GM12878 (cell line): ENCODE measurements around the gene NME5. TPM values are rescaled to one million over a fixed set of nuclear protein-coding genes. Genes with fewer than 3 reads are reported as not detected.
A peak's percentile ranks its signal among the peaks of the same experiment; 100 is the strongest.

Experiments
- ATAC-seq: fragments of 200-7000 bp; cut with Tn5 transposase; 3 replicates; pipeline ENCODE4 v1.9.1; 2020; ENCODE audit warnings: mild to moderate bottlenecking, moderate library complexity
- Bru-seq: library from RNA; stranded (reverse); fragments of 400-500 nt; gene quantifications from one replicate; lab custom pipeline; 2021; lab: Mats Ljungman, UMichigan
- BruChase-seq, 2 experiments: library from RNA; stranded (reverse); fragments of 400-500 nt; gene quantifications; one replicate each; lab custom pipeline; 2021; lab: Mats Ljungman, UMichigan
- BruUV-seq: library from RNA; stranded (reverse); fragments of 400-500 nt; replicated peaks from 2 replicates; lab custom pipeline; 2021; lab: Mats Ljungman, UMichigan
- CTCF ChIA-PET: fragments of 300-600 bp; sonication (Branson Sonifier 250); formaldehyde crosslinking; extraction: SDS; loops from one replicate; lab custom pipeline; 2021; ENCODE audit warnings: inconsistent platforms; lab: Yijun Ruan, JAX
- POLR2A ChIA-PET: fragments of 350-600 bp; formaldehyde crosslinking; extraction: SDS; loops from one replicate; lab custom pipeline; 2021; ENCODE audit warnings: inconsistent platforms; lab: Charles Lee
- RAD21 ChIA-PET: fragments of 300-600 bp; sonication (Branson Sonifier 250); formaldehyde crosslinking; loops from one replicate; lab custom pipeline; 2023; ENCODE audit warnings: antibody characterized with exemption; ENCODE audit not compliant: unreplicated experiment; lab: Charles Lee
- SMC1A ChIA-PET: fragments of 300-600 bp; sonication (Branson Sonifier 250); formaldehyde crosslinking; loops from one replicate; lab custom pipeline; 2023; ENCODE audit not compliant: unreplicated experiment, uncharacterized antibody; lab: Charles Lee
- DNase-seq: peaks from one replicate; pipeline ENCODE4 v3.0.0-alpha.2; 2011; ENCODE audit warnings: low read depth, low spot score
- FAIRE-seq: peaks from 3 replicates; lab custom pipeline; 2011; peaks lifted over from hg19 to GRCh38; lab: Jason Lieb, UNC
- H2AFZ ChIP-seq: 2 replicates; pipeline ENCODE4 v1.6.0; 2011; ENCODE audit warnings: low read depth, low read length, control low read depth; ENCODE audit not compliant: control insufficient read depth
- H3K27ac ChIP-seq: 2 replicates; pipeline ENCODE4 v1.5.1; 2011; ENCODE audit warnings: control low read depth; ENCODE audit not compliant: control insufficient read depth, insufficient read depth
- H3K27me3 ChIP-seq, 2 experiments: replicated peaks in 1 of 2; 2 replicates each; pipeline versions ENCODE4 v1.6.0 to v1.6.1; 2011; ENCODE audit warnings: low read length in 1 of 2; ENCODE audit not compliant: control insufficient read depth in 2 of 2, insufficient read depth in 2 of 2
- H3K36me3 ChIP-seq, 2 experiments: 2 replicates each; pipeline ENCODE4 v1.5.1; 2011; ENCODE audit warnings: low read length in 1 of 2; ENCODE audit not compliant: control insufficient read depth in 2 of 2, insufficient read depth in 2 of 2
- H3K4me1 ChIP-seq: 2 replicates; pipeline ENCODE4 v1.6.1; 2011; ENCODE audit warnings: mild to moderate bottlenecking, low read length, moderate library complexity, mixed read lengths; ENCODE audit not compliant: control insufficient read depth, insufficient read depth
- H3K4me2 ChIP-seq: 2 replicates; pipeline ENCODE4 v1.6.0; 2011; ENCODE audit warnings: control low read depth; ENCODE audit not compliant: control insufficient read depth, insufficient read depth
- H3K4me3 ChIP-seq: fragments of 200-600 bp; sonication (generic); 2 replicates; pipeline ENCODE4 v1.5.1; 2016
- H3K79me2 ChIP-seq: 2 replicates; pipeline ENCODE4 v1.6.0; 2011; ENCODE audit warnings: low read length; ENCODE audit not compliant: control insufficient read depth, insufficient read depth
- H3K9ac ChIP-seq: 2 replicates; pipeline ENCODE4 v1.8.0; 2011; ENCODE audit warnings: low read length, control low read depth, mixed read lengths; ENCODE audit not compliant: control insufficient read depth, insufficient read depth
- H3K9me3 ChIP-seq: replicated peaks from 3 replicates; pipeline ENCODE4 v1.5.1; 2011; ENCODE audit warnings: mild to moderate bottlenecking, low read length; ENCODE audit not compliant: control insufficient read depth, insufficient read depth
- H4K20me1 ChIP-seq: 2 replicates; pipeline ENCODE4 v1.6.0; 2011; ENCODE audit not compliant: control insufficient read depth, insufficient read depth
- ATF2 ChIP-seq: IDR thresholded peaks from 2 replicates; pipeline ENCODE4 v1.6.1; 2012; ENCODE audit warnings: low read length, inconsistent platforms
- BMI1 ChIP-seq: fragments of 450-650 bp; IDR thresholded peaks from 2 replicates; pipeline ENCODE4 v1.6.1; 2016; ENCODE audit warnings: mild to moderate bottlenecking, moderate library complexity, borderline replicate concordance
- CREM ChIP-seq: IDR thresholded peaks from 2 replicates; pipeline ENCODE4 v1.6.1; 2014; ENCODE audit warnings: antibody characterized with exemption, low read depth
- DPF2 ChIP-seq: fragments of 450-650 bp; IDR thresholded peaks from 2 replicates; pipeline ENCODE4 v1.6.1; 2017; ENCODE audit warnings: mild to moderate bottlenecking
- IKZF2 ChIP-seq, 2 experiments: fragments of 450-650 bp; IDR thresholded peaks; 2 replicates each; pipeline ENCODE4 v1.6.1; 2017; ENCODE audit warnings: mild to moderate bottlenecking in 2 of 2, moderate library complexity in 2 of 2
- IRF4 ChIP-seq: IDR thresholded peaks from 2 replicates; pipeline ENCODE4 v1.6.1; 2011; ENCODE audit warnings: low read depth, low read length
- MLLT1 ChIP-seq: fragments of 450-650 bp; IDR thresholded peaks from 2 replicates; pipeline ENCODE4 v1.6.1; 2016; ENCODE audit warnings: mild to moderate bottlenecking
- MXI1 ChIP-seq: fragments of 150-350 bp; IDR thresholded peaks from 2 replicates; pipeline ENCODE4 v1.6.1; 2011; ENCODE audit warnings: low read depth, mild to moderate bottlenecking, inconsistent platforms, low read length, improper control_type of control experiment
- NFYB ChIP-seq: IDR thresholded peaks from 2 replicates; pipeline ENCODE4 v1.6.1; 2011; ENCODE audit warnings: low read depth, mild to moderate bottlenecking, low read length, improper control_type of control experiment, moderate library complexity; ENCODE audit not compliant: insufficient read depth
- NR2C2 ChIP-seq: IDR thresholded peaks from 2 replicates; pipeline ENCODE4 v1.6.1; 2011; ENCODE audit warnings: borderline replicate concordance, low read depth; ENCODE audit not compliant: control insufficient read depth, insufficient read length
- PML ChIP-seq: IDR thresholded peaks from 2 replicates; pipeline ENCODE4 v1.6.1; 2012; ENCODE audit warnings: low read length, inconsistent platforms
- RB1 ChIP-seq: fragments of 450-650 bp; formaldehyde crosslinking; IDR thresholded peaks from 2 replicates; pipeline ENCODE4 v1.6.1; 2017; ENCODE audit warnings: mild to moderate bottlenecking, borderline replicate concordance
- SP1 ChIP-seq: IDR thresholded peaks from one replicate; pipeline ENCODE4 v1.6.1; 2011; ENCODE audit warnings: low read depth, low read length
- TBL1XR1 ChIP-seq: IDR thresholded peaks from 2 replicates; pipeline ENCODE4 v1.6.1; 2012; ENCODE audit warnings: low read depth, low read length, improper control_type of control experiment
- WRNIP1 ChIP-seq: IDR thresholded peaks from 2 replicates; pipeline ENCODE4 v1.6.1; 2011; ENCODE audit warnings: low read depth, low read length, improper control_type of control experiment, borderline replicate concordance
- ZZZ3 ChIP-seq: IDR thresholded peaks from 2 replicates; pipeline ENCODE4 v1.6.1; 2011; ENCODE audit warnings: low read depth; ENCODE audit not compliant: control insufficient read depth, insufficient read length
- WGBS: methylation state at CpG from one replicate; pipeline ENCODE4 v1.1.6; 2016; ENCODE audit warnings: low lambda C conversion rate; ENCODE audit not compliant: insufficient replicate concordance, insufficient coverage; ENCODE audit errors: missing lambda C conversion rate; 5-methylcytosine and 5-hydroxymethylcytosine counted together
- in situ Hi-C: fragments of 300-500 bp; cut with MboI; formaldehyde crosslinking; loops from 9 replicates; pipeline ENCODE4 v1.14.3; 2018; ENCODE audit warnings: mixed read lengths
- intact Hi-C: fragments of 100-400 bp; cut with micrococcal nuclease; formaldehyde crosslinking; loops from one replicate; pipeline ENCODE4 v1.14.2; 2022; ENCODE audit not compliant: unreplicated experiment
- long read RNA-seq, 2 experiments: library from polyadenylated mRNA; unstranded; transcript quantifications; one replicate each; pipeline ENCODE4 v2.0.0, GENCODE V29; 2019 to 2020
- polyA minus RNA-seq, 3 experiments: library from RNA; depleted of rRNA, polyadenylated mRNA; stranded (reverse); fragments of >200 nt; gene quantifications; 2 replicates each; pipeline ENCODE4 v1.2.3, GENCODE V29; 2011
- polyA plus RNA-seq, 11 experiments: library from polyadenylated mRNA; depleted of rRNA in 4 of 11; unstranded in 6 of 11; stranded (reverse) in 5 of 11; fragments of >200 nt; fragmentation: Nextera tagmentation in 4 of 11; fragmentation: Illumina TruSeq in 1 of 11; extraction: Ambion mirVana in 4 of 11; extraction: Trizol in 1 of 11; gene quantifications; 1 replicate in 1 of 11; 2 replicates in 10 of 11; pipeline versions ENCODE4 v1.2.1 to v1.2.3, GENCODE V29; 2011 to 2016; ENCODE audit warnings: inconsistent platforms in 2 of 11, missing spikeins in 2 of 11, low read depth in 1 of 11
- total RNA-seq, 4 experiments: library from RNA; depleted of rRNA in 3 of 4; stranded (reverse); fragments of >200 nt in 3 of 4; fragmentation: Illumina TruSeq in 1 of 4; extraction: Trizol in 1 of 4; gene quantifications; 2 replicates each; pipeline versions ENCODE4 v1.2.1 to v1.2.3, GENCODE V29; 2013 to 2021

Gene NME5
- total RNA-seq (2013; cell fraction: nucleolus; rRNA removed) = not detected in 2 replicates
- total RNA-seq (2014; rRNA removed) (0.33 TPM in 1 of 2 replicates, not detected in the other), total RNA-seq (2014; rRNA removed; fragmentation: Illumina TruSeq; extraction: Trizol) (not detected in 2 replicates), total RNA-seq (2021) (not detected in 2 replicates), polyA plus RNA-seq (2011; rRNA removed) (0.14 TPM in 1 of 2 replicates, not detected in the other), polyA plus RNA-seq (2014; fragmentation: Illumina TruSeq; extraction: Trizol) (not detected in 2 replicates), polyA plus RNA-seq (2014; fragmentation: Nextera tagmentation; extraction: Ambion mirVana) (under 1 TPM in 1 of 2 experiments, not detected in 1; 0.22 TPM), polyA plus RNA-seq (2014; rRNA removed) (0.09 TPM in 1 of 2 replicates, not detected in the other), polyA plus RNA-seq (2016; fragmentation: Nextera tagmentation; extraction: Ambion mirVana) (under 1 TPM in 1 of 2 experiments, not detected in 1; 0.52 TPM), polyA minus RNA-seq (2011; rRNA and poly(A)+ RNA removed) (not detected in 2 replicates), Bru-seq, nascent RNA (percentile 15 among the genes with signal in this experiment), BruChase-seq, experiment 1, labeled RNA remaining after a 6-hour chase (percentile 10 among the genes with signal in this experiment), BruChase-seq, experiment 2, labeled RNA remaining after a 2-hour chase (percentile 15 among the genes with signal in this experiment)
- polyA plus RNA-seq (2011; ENCODE audit: low read depth) = not detected
- not detected in 2 replicates for polyA plus RNA-seq (2011; cell fraction: cytosol; rRNA removed)
- polyA plus RNA-seq (2011; cell fraction: nucleus; rRNA removed) = not detected in 2 replicates
- 0.19 TPM in 1 of 2 replicates, not detected in the other for polyA plus RNA-seq (2012)
- polyA minus RNA-seq (2011; cell fraction: cytosol; rRNA and poly(A)+ RNA removed) = not detected in 2 replicates
- not detected in 2 replicates for polyA minus RNA-seq (2011; cell fraction: nucleus; rRNA and poly(A)+ RNA removed)
- long read RNA-seq, experiment 1 = 0 reads
- long read RNA-seq, experiment 2, partial matches to known transcripts = 0 of 3 reads
- long read RNA-seq, experiment 2, other reads (novel, unspliced or antisense) = 2 of 3 reads

GRCh38 chr5:138138949-138139780, at the start of gene NME5:
NME5 (minus strand) TSS chr5:138139428; CDS start chr5:138138780, 648 bp downstream.
- H3K4me1 ChIP-seq = no peaks in the 10 kb centered on the region
- ATAC-seq = peak; percentile 96
- 15% methylated on average over 25 of the region's 31 CpGs for WGBS
- H2AFZ ChIP-seq = peak within 1 kb of the TSS; percentile 87
- ChIA-PET CTCF (interaction anchor here (1.6 to 1.9 kb wide), 2 partner anchors 62 to 104 kb away, joined by 8 read pairs; no protein-coding TSS in a partner anchor), SMC1A (interaction anchor here (1.3 kb wide), 1 partner anchor 10 kb away, joined by 5 read pairs; no protein-coding TSS in a partner anchor), POLR2A (no interaction called here), RAD21 (interaction anchor here (1.2 to 1.4 kb wide), 2 partner anchors 61 to 360 kb away, joined by 3 to 4 read pairs; no protein-coding TSS in a partner anchor)
- FAIRE-seq = no peak
- peak within 1 kb of the TSS; percentile 68 for H3K4me2 ChIP-seq
- BruUV-seq = no TSS peak
- in situ Hi-C loops (loop anchor here (10.0 kb wide), 3 partner anchors 54 to 474 kb away; partner anchors contain the start of gene WNT8A), intact Hi-C loops (loop anchor here (10.0 kb wide), 1 partner anchor 514 kb away; no protein-coding TSS in a partner anchor)
- no peaks in the 10 kb centered on the region for H3K36me3 ChIP-seq
- no peak within 1 kb of the TSS for H3K9ac ChIP-seq
- no peaks in the 10 kb centered on the region for H3K79me2 ChIP-seq
- H4K20me1 ChIP-seq = no peaks in the 10 kb centered on the region
- H3K4me3 ChIP-seq = peak within 1 kb of the TSS; percentile 71
- peak; percentile 5 for DNase-seq
- no peaks in the 10 kb centered on the region for H3K27me3 ChIP-seq
- no peaks in the 10 kb centered on the region for H3K9me3 ChIP-seq
- no peak within 1 kb of the TSS for H3K27ac ChIP-seq
- no peak for TF ChIP-seq ZZZ3
- peak; percentile 73; the same call in 1 of the 2 replicates for TF ChIP-seq BMI1
- no peak for TF ChIP-seq RB1
- peak; percentile 56 for TF ChIP-seq MXI1
- TF ChIP-seq NR2C2 = no peak
- no peak for TF ChIP-seq MLLT1
- no peak for TF ChIP-seq WRNIP1
- peak; percentile 32; the same call in 1 of the 2 replicates for TF ChIP-seq CREM
- TF ChIP-seq IRF4 = no peak
- TF ChIP-seq SP1 = peak; percentile 21
- TF ChIP-seq NFYB = no peak
- no peak for TF ChIP-seq DPF2
- no peak for TF ChIP-seq ATF2
- no peak for TF ChIP-seq PML
- TF ChIP-seq TBL1XR1 = no peak
- no peak for TF ChIP-seq IKZF2 (IDR thresholded peaks at IDR 0.05)
